Activated B cell treated with CpG ODN at 0.5 μM for 24 hours (primary cell): Measurements from ENCODE around the gene ZEB1. TPM values are rescaled to one million over a fixed set of nuclear protein-coding genes. Genes with fewer than 3 reads are reported as not detected.

ENCODE experiments used
- ATAC-seq: fragments of 200-7000 bp; cut with Tn5 transposase; one replicate; pipeline ENCODE4 v1.10.0; 2021; ENCODE audit warnings: low read depth, mild to moderate bottlenecking, moderate library complexity
- CTCF ChIA-PET: fragments of 350-600 bp; sonication (Branson Sonifier 250); formaldehyde crosslinking; loops from one replicate; lab custom pipeline; 2021; ENCODE audit warnings: antibody characterized with exemption; lab: Charles Lee
- POLR2A ChIA-PET: fragments of 350-600 bp; sonication (Branson Sonifier 250); formaldehyde crosslinking; loops from one replicate; lab custom pipeline; 2021; ENCODE audit warnings: antibody characterized with exemption; lab: Charles Lee
- DNase-seq: peaks from one replicate; pipeline ENCODE4 v3.0.0; 2022
- H3K27ac Mint-ChIP-seq: one replicate; pipeline ENCODE4 v1.8.0; 2020; ENCODE audit warnings: mixed read lengths
- H3K27me3 Mint-ChIP-seq: one replicate; pipeline ENCODE4 v1.8.0; 2021; ENCODE audit warnings: mixed read lengths
- H3K36me3 Mint-ChIP-seq: one replicate; pipeline ENCODE4 v1.8.0; 2021; ENCODE audit warnings: low read depth, mixed read lengths
- H3K4me1 Mint-ChIP-seq: one replicate; pipeline ENCODE4 v1.8.0; 2021; ENCODE audit warnings: mixed read lengths
- H3K4me3 Mint-ChIP-seq: one replicate; pipeline ENCODE4 v1.8.0; 2020; ENCODE audit warnings: mild to moderate bottlenecking, mixed read lengths
- H3K9me3 Mint-ChIP-seq: one replicate; pipeline ENCODE4 v1.8.0; 2020; ENCODE audit warnings: mixed read lengths
- CTCF ChIP-seq: fragments of 200-600 bp; IDR thresholded peaks from one replicate; pipeline ENCODE4 v1.8.0; 2022; ENCODE audit warnings: antibody characterized with exemption, mild to moderate bottlenecking
- intact Hi-C: fragments of 100-400 bp; cut with micrococcal nuclease; formaldehyde crosslinking; loops from one replicate; pipeline ENCODE4 v1.15.1; 2024
- total RNA-seq: library from RNA; stranded (reverse); gene quantifications from 2 replicates; pipeline ENCODE4 v1.2.3, GENCODE V29; 2022

The ZEB1 gene
- total RNA-seq, 1 donor from 2014 or later = 43.0 TPM

GRCh38 chr10:31343551-31343950 is 24.5 kb downstream of the ZEB1 start:
- ATAC-seq = no peak
- no peak for TF ChIP-seq CTCF
- H3K4me3 Mint-ChIP-seq = no peak overlapping the region
- no peaks in the 10 kb centered on the region for H3K9me3 Mint-ChIP-seq
- intact Hi-C loops = no loop called here
- ChIA-PET CTCF (no interaction called here), POLR2A (interaction anchor here (1.2 kb wide), 1 partner anchor 311 kb away, joined by 5 read pairs; the partner anchor contains the start of gene ZNF438)
- H3K4me1 Mint-ChIP-seq = peaks cover 40% of the 10 kb centered on the region
- no peak overlapping the region for H3K27ac Mint-ChIP-seq
- DNase-seq = no peak
- H3K27me3 Mint-ChIP-seq = no peaks in the 10 kb centered on the region
- no peaks in the 10 kb centered on the region for H3K36me3 Mint-ChIP-seq

GRCh38 chr10:31345886-31346285 is 26.9 kb downstream of the ZEB1 start:
- POLR2A ChIA-PET = no interaction called here
- peaks cover 53% of the 10 kb centered on the region for H3K4me1 Mint-ChIP-seq

GRCh38 chr10:31346953-31347352 is 27.9 kb downstream of the ZEB1 start:
- ChIA-PET POLR2A (no interaction called here), CTCF (no interaction called here)
- TF ChIP-seq CTCF = no peak
- intact Hi-C loops = loop anchor here (5.0 kb wide), 1 partner anchor 35 kb away; no protein-coding TSS in a partner anchor
- H3K4me1 Mint-ChIP-seq = peaks cover 53% of the 10 kb centered on the region
- no peak for DNase-seq
- no peak for ATAC-seq
- no peak overlapping the region for H3K4me3 Mint-ChIP-seq
- no peak overlapping the region for H3K27ac Mint-ChIP-seq
- H3K9me3 Mint-ChIP-seq = no peaks in the 10 kb centered on the region
- no peaks in the 10 kb centered on the region for H3K27me3 Mint-ChIP-seq
- H3K36me3 Mint-ChIP-seq = peaks cover 2% of the 10 kb centered on the region

More at GRCh38 chr10:31345886-31346285, 26.9 kb downstream of the ZEB1 start:
- ATAC-seq (no peak), DNase-seq (no peak)
- CTCF ChIA-PET = no interaction called here
- Mint-ChIP-seq H3K4me3 (no peak overlapping the region), H3K27me3 (no peaks in the 10 kb centered on the region), H3K9me3 (no peaks in the 10 kb centered on the region), H3K36me3 (peaks cover 2% of the 10 kb centered on the region), H3K27ac (no peak overlapping the region)
- intact Hi-C loops = loop anchor here (5.0 kb wide), 1 partner anchor 36 kb away; no protein-coding TSS in a partner anchor
- TF ChIP-seq CTCF = no peak

- Mint-ChIP-seq H3K27ac (no peak overlapping the region), H3K36me3 (peaks cover 2% of the 10 kb centered on the region), H3K4me1 (peaks cover 60% of the 10 kb centered on the region), H3K27me3 (no peaks in the 10 kb centered on the region), H3K4me3 (no peak overlapping the region), H3K9me3 (no peaks in the 10 kb centered on the region)
- POLR2A ChIA-PET = no interaction called here
- no peak for TF ChIP-seq CTCF
- ATAC-seq (no peak), DNase-seq (no peak)
- CTCF ChIA-PET = no interaction called here
- intact Hi-C loops = loop anchor here (5.0 kb wide), 1 partner anchor 35 kb away; no protein-coding TSS in a partner anchor
Observed at GRCh38 chr10:31347705-31348104, 28.7 kb downstream of the ZEB1 start.

- H3K36me3 Mint-ChIP-seq = peaks cover 2% of the 10 kb centered on the region
- H3K4me3 Mint-ChIP-seq = no peak overlapping the region
- ChIA-PET POLR2A (no interaction called here), CTCF (no interaction called here)
- H3K27me3 Mint-ChIP-seq = no peaks in the 10 kb centered on the region
- no peak for ATAC-seq
- TF ChIP-seq CTCF = no peak
- no peaks in the 10 kb centered on the region for H3K9me3 Mint-ChIP-seq
- no peak for DNase-seq
- H3K27ac Mint-ChIP-seq = no peak overlapping the region
- H3K4me1 Mint-ChIP-seq = peaks cover 54% of the 10 kb centered on the region
- intact Hi-C loops = no loop called here
Observed at GRCh38 chr10:31350891-31351290, 31.9 kb downstream of the ZEB1 start.
